ENCODE measurements around the gene FAP.

DNA sequence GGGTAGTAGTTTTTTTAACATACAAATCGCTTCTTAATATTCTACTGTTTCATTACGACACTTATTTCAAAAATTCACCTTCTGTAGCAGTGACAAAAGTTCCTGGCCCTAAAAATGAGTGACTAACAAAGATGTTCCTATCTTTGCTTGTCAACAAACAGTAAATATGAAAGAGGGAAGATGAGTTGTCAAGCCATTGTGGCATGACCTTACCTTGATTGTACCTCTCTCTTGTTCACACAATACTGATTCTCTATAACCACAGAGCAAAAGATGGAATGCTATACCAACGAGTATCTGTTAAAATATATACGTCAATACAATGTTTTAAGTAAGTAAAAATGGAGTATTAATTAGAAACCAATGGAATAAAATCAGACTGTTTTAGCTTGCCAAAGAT lies 76.5 kb downstream of the FAP start:
- no peak for TF ChIP-seq CTCF (IDR thresholded peaks at IDR 0.05; ENCODE audit: poor library complexity)
- no peak for TF ChIP-seq EZH2 (IDR thresholded peaks at IDR 0.05; ENCODE audit: borderline replicate concordance)

All from hepatocyte (in vitro differentiated cells).